AG09309 (cell line): ENCODE results near the gene ST8SIA6.

Experiments
- DNase-seq: peaks from one replicate; pipeline ENCODE4 v3.0.0-alpha.2; 2010; ENCODE audit warnings: low read depth
- H3K4me3 ChIP-seq: 2 replicates; pipeline ENCODE4 v1.5.1; 2011; ENCODE audit warnings: mild to moderate bottlenecking, low read depth, low read length, moderate library complexity; ENCODE audit not compliant: control insufficient read depth
- TF ChIP-seq, protein P1 (sequence below): IDR thresholded peaks from 2 replicates; pipeline ENCODE4 v1.5.1; 2011; ENCODE audit warnings: mild to moderate bottlenecking, low read depth, low read length, inconsistent platforms; ENCODE audit not compliant: insufficient read depth, control insufficient read depth; ENCODE audit errors: missing control alignments

ST8SIA6 gene

GRCh38 chr10:17381502-17382142 is 72.8 kb downstream of the ST8SIA6 start:
- TF ChIP-seq, protein P1, sequence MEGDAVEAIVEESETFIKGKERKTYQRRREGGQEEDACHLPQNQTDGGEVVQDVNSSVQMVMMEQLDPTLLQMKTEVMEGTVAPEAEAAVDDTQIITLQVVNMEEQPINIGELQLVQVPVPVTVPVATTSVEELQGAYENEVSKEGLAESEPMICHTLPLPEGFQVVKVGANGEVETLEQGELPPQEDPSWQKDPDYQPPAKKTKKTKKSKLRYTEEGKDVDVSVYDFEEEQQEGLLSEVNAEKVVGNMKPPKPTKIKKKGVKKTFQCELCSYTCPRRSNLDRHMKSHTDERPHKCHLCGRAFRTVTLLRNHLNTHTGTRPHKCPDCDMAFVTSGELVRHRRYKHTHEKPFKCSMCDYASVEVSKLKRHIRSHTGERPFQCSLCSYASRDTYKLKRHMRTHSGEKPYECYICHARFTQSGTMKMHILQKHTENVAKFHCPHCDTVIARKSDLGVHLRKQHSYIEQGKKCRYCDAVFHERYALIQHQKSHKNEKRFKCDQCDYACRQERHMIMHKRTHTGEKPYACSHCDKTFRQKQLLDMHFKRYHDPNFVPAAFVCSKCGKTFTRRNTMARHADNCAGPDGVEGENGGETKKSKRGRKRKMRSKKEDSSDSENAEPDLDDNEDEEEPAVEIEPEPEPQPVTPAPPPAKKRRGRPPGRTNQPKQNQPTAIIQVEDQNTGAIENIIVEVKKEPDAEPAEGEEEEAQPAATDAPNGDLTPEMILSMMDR: no peak
- no peak overlapping the region for H3K4me3 ChIP-seq
- DNase-seq: no peak

DNA sequence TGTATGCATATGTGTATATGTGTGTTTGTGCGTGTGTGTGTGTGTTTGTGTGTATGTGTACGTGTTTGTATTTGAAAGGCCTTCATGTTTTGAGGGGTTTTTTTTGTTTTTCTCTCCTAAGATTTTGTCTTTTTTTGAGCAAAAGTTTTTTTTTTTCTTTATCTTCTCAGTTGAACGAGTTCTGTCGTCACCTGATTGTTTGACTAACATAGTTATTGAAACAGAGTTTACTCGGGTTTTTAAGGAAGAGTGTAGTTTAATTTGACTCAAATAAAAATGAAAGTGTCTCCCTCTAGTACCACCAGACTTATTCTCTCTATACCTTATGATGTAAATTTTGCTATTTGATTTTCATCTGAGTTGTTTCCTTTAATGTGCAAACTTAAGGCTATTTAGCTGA is 73.5 kb downstream of the ST8SIA6 start:
- H3K4me3 ChIP-seq: no peak overlapping the region
- TF ChIP-seq, protein P1: no peak
- DNase-seq: no peak

DNA sequence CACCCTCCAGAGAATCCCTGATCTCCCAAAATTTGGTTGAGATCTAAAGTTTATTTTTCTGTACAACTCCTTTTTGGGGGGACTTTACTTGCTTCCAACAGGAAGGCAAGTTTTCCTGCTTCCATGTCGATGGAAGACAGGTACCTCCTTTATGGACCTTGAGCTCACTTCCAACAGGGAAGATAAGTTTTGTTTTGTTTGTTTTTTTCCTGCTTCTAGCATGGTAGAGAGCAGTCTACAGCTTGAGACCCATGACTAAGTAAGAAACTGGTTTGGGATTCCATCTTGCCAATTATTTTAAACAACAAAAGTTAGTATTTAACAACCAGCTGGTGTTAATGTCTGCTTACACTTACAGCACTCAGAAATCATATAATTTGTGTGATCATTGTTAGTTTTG is 74.4 kb downstream of the ST8SIA6 start:
- no peak for DNase-seq
- no peak overlapping the region for H3K4me3 ChIP-seq
- TF ChIP-seq, protein P1: no peak

DNA sequence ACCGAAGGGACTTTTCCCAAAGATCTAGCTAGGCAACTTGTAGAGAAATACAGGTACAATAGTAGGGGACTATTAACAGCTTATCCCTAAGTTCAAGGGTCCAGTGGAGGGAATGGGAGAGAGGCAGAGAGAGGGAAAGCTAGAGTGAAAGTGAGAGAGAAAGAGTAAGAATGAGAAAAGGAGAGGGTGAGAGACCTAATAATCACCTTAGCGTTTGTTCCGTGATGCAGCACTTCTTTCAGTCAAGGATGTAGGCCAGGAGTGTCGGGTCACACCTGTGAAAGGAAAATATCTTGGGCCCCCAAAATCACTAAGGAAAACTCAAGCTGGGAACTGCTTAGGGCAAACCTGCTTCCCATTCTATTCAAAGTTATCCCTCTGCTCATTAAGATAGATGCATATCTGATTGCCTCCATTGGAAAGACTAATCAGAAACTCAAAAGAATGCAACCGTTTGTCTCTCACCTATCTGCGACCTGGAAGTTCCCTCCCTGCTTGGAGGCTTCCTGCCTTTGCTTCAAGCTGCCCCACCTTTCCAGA is 75.2 kb downstream of the ST8SIA6 start:
- no peak for DNase-seq
- TF ChIP-seq, protein P1: no peak
- H3K4me3 ChIP-seq: no peak overlapping the region

DNA sequence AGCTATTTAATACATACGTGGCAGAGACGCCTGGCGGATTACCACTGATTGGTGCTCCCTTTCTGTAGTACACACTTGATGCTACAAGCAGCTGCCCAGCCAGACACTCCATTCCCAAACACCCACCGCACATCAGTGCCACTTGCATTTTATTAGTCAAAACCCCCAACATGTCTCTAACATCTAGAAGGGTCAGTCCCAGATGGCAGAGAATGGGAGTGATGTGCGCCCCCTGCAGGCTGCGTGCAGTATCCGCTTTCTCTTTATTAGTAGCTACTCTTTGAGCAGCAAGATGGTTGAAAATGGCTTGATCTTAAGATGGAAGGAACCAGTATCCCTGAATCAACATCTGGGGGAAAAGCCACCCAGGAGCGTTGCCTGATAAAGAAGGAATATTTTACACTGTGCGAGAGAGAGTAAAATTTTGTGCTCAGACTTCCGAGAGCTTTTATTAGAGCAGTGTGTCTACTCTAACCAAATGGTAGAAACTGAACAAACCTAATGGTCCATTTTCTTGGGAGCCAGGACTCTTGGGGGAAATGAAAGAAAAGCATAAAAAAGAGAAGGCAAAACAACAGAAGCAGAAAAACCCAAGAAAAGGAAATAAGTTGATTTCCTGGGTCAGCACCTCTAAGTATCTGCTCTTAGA is 78.3 kb downstream of the ST8SIA6 start:
- no peak overlapping the region for H3K4me3 ChIP-seq
- TF ChIP-seq, protein P1: peak; percentile 60
- DNase-seq: no peak

- DNase-seq: no peak
- TF ChIP-seq, protein P1: no peak
- H3K4me3 ChIP-seq: no peak overlapping the region
Observed at GRCh38 chr10:17368708-17369272, 85.6 kb downstream of the ST8SIA6 start.
